Endometrial microvascular endothelial cells (primary cell): ENCODE measurements around the gene CHI3L2. TPM values are rescaled to one million over a fixed set of nuclear protein-coding genes. Genes with fewer than 3 reads are reported as not detected.

ENCODE experiments used
- in situ Hi-C: cut with HindIII; loops from 2 replicates; pipeline ENCODE4 v1.10.0; 2017; ENCODE audit warnings: low sequenced_read_pairs, low pct_unique_long_range_greater_than_20kb; ENCODE audit errors: inconsistent ontology term
- total RNA-seq: library from RNA; depleted of rRNA; stranded (reverse); fragments of >200 nt; gene quantifications from one replicate; pipeline ENCODE4 v1.2.3, GENCODE V29; 2015; ENCODE audit errors: inconsistent ontology term

Gene CHI3L2
- total RNA-seq, 1 donor from 2014 or later: not detected

GRCh38 chr1:111275780-111276433, 48.4 kb downstream of the CHI3L2 start:
- in situ Hi-C loops: no loop called here

- in situ Hi-C loops: no loop called here
Observed at GRCh38 chr1:111279144-111279543, 51.6 kb downstream of the CHI3L2 start.

DNA sequence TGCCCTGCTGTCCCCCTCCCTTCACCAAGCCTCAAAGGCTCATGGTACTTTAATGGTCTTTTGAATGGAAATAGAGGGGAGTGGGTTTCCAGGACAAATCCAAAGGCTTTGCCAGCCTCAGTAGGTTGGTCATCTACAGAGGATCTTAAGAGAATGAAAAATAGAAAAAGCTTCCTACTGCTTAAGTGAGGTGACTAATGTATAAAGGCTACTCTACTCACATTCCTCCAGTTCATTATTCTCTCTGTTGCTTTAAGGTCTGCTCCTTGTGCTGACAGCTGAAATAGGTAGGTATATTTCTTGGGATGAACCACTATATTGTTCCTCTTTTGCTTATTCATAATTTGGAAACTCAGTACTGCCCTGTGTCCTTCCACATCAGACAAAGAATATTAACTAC, 52.8 kb downstream of the CHI3L2 start:
- in situ Hi-C loops: no loop called here

DNA sequence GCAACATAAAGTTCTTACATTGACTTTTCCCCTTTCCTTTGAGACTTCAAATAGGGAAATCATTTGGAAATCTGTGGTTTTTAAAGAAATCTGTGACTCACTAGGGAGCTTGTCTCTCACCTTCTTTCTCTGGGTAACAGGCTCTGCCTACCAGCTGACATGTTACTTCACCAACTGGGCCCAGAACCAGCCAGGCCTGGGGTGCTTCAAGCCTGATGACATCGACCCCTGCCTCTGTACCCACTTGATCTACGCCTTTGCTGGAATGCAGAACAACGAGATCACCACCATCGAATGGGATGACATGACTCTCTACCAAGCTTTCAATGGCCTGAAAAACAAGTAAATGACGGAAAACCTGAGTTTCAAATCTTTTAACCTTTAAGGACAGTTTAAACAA, 53.9 kb downstream of the CHI3L2 start:
- in situ Hi-C loops: no loop called here

GRCh38 chr1:111283838-111284237, 56.3 kb downstream of the CHI3L2 start:
- in situ Hi-C loops: no loop called here

- in situ Hi-C loops: no loop called here
Observed at GRCh38 chr1:111285879-111286278, 58.4 kb downstream of the CHI3L2 start.

- in situ Hi-C loops: no loop called here
Observed at GRCh38 chr1:111286912-111287311, 59.4 kb downstream of the CHI3L2 start.

GRCh38 chr1:111289371-111289770, 61.9 kb downstream of the CHI3L2 start:
- in situ Hi-C loops: no loop called here

DNA sequence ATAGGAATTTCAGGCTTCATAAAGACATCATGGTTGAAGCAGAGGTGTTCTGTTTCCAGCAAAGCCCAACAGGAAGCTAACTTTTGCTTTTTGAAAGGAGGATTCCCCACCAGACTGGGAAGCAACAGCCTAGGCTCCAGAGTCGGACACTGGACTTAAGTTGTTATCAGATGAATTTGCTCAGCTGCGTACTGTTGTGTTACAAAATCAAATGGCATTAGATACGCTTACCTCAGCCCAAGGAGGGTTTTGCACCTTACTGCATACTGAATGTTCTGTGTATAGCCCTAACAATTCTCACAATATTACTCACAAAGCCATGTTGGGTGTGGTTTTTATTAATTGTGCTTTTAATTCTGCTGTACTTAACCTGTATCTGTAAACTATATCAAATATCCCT, 62.6 kb downstream of the CHI3L2 start:
- in situ Hi-C loops: no loop called here

GRCh38 chr1:111290630-111291029, 63.1 kb downstream of the CHI3L2 start, which contains the start of gene CHIA:
CHIA (plus strand) TSS chr1:111290851; CDS start chr1:111310468, 19,617 bp downstream.
- in situ Hi-C loops: no loop called here

Other genes with a start within 250 kb of the CHI3L2 start
- gene DRAM2, start 87.6 kb upstream of the CHI3L2 start, total RNA-seq: 50.1 TPM
- 28.9 TPM for gene CEPT1, start 87.5 kb upstream of the CHI3L2 start, total RNA-seq
- not detected for gene DENND2D, start 27.1 kb upstream of the CHI3L2 start, total RNA-seq
- gene CHIA, start 63.1 kb downstream of the CHI3L2 start, total RNA-seq: not detected
- gene OVGP1, start 200.0 kb downstream of the CHI3L2 start, total RNA-seq: not detected
- 98.9 TPM for gene WDR77, start 221.5 kb downstream of the CHI3L2 start, total RNA-seq
- 382 TPM for gene ATP5PB, start 221.8 kb downstream of the CHI3L2 start, total RNA-seq
- gene C1orf162, start 246.3 kb downstream of the CHI3L2 start, total RNA-seq: 0.19 TPM